GM12878 (cell line): ENCODE measurements around the gene LRP1. TPM values are rescaled to one million over a fixed set of nuclear protein-coding genes. Genes with fewer than 3 reads are reported as not detected.

Source experiments
- CREB1 ChIP-seq: IDR thresholded peaks from 2 replicates; pipeline ENCODE4 v1.6.1; 2012; ENCODE audit warnings: low read depth, mild to moderate bottlenecking, inconsistent platforms
- IKZF2 ChIP-seq, 2 experiments: fragments of 450-650 bp; IDR thresholded peaks; 2 replicates each; pipeline ENCODE4 v1.6.1; 2017; ENCODE audit warnings: mild to moderate bottlenecking in 2 of 2, moderate library complexity in 2 of 2
- IRF4 ChIP-seq: IDR thresholded peaks from 2 replicates; pipeline ENCODE4 v1.6.1; 2011; ENCODE audit warnings: low read depth, low read length
- RAD21 ChIP-seq: IDR thresholded peaks from 2 replicates; pipeline ENCODE4 v1.6.1; 2011; ENCODE audit warnings: mild to moderate bottlenecking, low read depth, low read length, moderate library complexity; ENCODE audit not compliant: insufficient read depth
- SMC3 ChIP-seq: IDR thresholded peaks from 2 replicates; pipeline ENCODE4 v1.6.1; 2011; ENCODE audit warnings: low read length, improper control_type of control experiment, borderline replicate concordance
- polyA plus RNA-seq, 11 experiments: library from polyadenylated mRNA; depleted of rRNA in 4 of 11; unstranded in 6 of 11; stranded (reverse) in 5 of 11; fragments of >200 nt; fragmentation: Nextera tagmentation in 4 of 11; fragmentation: Illumina TruSeq in 1 of 11; extraction: Ambion mirVana in 4 of 11; extraction: Trizol in 1 of 11; gene quantifications; 1 replicate in 1 of 11; 2 replicates in 10 of 11; pipeline versions ENCODE4 v1.2.1 to v1.2.3, GENCODE V29; 2011 to 2016; ENCODE audit warnings: inconsistent platforms in 2 of 11, missing spikeins in 2 of 11, low read depth in 1 of 11
- total RNA-seq, 4 experiments: library from RNA; depleted of rRNA in 3 of 4; stranded (reverse); fragments of >200 nt in 3 of 4; fragmentation: Illumina TruSeq in 1 of 4; extraction: Trizol in 1 of 4; gene quantifications; 2 replicates each; pipeline versions ENCODE4 v1.2.1 to v1.2.3, GENCODE V29; 2013 to 2021
- TF ChIP-seq, protein P1 (sequence below): fragments of 450-650 bp; formaldehyde crosslinking; IDR thresholded peaks from 2 replicates; pipeline ENCODE4 v1.4.0; 2020; ENCODE audit warnings: mild to moderate bottlenecking, moderate library complexity

The LRP1 gene
- total and polyA plus RNA-seq, 10 of the 15 experiments (the other 5 are each of a cell fraction or from before 2014, with no cell fraction given), result under 0.01 to 1.1 (median 0.20) TPM; not detected in 2

DNA sequence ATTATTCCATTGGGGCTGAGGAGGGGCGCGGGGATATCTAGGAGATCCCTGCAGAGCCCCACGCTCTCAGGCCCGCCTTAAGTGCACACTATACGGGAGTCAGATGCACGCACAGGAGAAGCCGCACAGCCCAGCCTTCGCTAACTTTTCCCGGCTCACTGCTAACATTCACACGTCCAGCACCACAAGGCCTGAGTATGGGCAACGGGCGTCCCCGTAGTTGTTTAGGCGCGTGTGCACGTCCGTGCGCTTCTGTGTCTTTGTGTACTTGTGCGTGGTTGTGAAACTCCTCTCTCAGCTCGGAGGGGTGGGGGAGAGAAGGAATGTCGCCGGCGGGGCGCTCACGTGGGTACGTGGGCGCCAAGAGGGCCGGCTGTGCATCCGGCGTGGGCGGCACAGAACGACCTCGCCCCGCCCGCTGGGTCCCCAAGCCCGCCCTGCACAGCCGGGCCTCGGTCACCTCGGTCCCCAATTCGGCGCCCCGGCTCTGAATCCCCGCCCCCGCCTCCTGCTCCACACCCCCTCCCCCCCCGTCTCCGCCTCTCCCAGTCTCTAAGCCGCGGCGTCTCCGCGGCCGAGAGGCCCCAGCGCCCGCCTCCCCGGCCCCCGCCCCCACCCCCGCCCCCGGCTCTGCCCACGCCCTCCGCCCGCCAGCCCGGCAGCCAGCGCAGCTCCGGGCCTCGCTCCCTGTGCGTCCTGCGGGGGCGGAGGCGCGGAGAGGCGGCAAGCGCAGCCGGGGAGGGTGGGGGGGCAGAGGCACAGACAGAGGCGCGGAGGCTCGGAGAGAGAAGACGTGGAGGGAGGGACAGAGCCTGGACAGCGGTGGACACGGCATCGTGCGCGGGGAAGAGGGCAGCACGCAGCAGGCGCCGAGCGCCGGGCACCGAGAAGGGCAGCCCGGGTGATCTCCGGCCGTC lies 39.7 kb upstream of the LRP1 start, which contains the start of gene NAB2 (continued):
- TF ChIP-seq, protein P1, sequence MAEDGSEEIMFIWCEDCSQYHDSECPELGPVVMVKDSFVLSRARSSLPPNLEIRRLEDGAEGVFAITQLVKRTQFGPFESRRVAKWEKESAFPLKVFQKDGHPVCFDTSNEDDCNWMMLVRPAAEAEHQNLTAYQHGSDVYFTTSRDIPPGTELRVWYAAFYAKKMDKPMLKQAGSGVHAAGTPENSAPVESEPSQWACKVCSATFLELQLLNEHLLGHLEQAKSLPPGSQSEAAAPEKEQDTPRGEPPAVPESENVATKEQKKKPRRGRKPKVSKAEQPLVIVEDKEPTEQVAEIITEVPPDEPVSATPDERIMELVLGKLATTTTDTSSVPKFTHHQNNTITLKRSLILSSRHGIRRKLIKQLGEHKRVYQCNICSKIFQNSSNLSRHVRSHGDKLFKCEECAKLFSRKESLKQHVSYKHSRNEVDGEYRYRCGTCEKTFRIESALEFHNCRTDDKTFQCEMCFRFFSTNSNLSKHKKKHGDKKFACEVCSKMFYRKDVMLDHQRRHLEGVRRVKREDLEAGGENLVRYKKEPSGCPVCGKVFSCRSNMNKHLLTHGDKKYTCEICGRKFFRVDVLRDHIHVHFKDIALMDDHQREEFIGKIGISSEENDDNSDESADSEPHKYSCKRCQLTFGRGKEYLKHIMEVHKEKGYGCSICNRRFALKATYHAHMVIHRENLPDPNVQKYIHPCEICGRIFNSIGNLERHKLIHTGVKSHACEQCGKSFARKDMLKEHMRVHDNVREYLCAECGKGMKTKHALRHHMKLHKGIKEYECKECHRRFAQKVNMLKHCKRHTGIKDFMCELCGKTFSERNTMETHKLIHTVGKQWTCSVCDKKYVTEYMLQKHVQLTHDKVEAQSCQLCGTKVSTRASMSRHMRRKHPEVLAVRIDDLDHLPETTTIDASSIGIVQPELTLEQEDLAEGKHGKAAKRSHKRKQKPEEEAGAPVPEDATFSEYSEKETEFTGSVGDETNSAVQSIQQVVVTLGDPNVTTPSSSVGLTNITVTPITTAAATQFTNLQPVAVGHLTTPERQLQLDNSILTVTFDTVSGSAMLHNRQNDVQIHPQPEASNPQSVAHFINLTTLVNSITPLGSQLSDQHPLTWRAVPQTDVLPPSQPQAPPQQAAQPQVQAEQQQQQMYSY (CRISPR knock-in tag), result no peak
- no peak for TF ChIP-seq SMC3
- no peak for TF ChIP-seq IRF4
- TF ChIP-seq IKZF2 (IDR thresholded peaks at IDR 0.05), result peak; percentile 68 to 75; a peak in 3 of 4 replicates
- TF ChIP-seq CREB1, result no peak
- no peak for TF ChIP-seq RAD21
